HepG2 (cell line): ENCODE results near the gene CERS1. TPM values are rescaled to one million over a fixed set of nuclear protein-coding genes. Genes with fewer than 3 reads are reported as not detected.

Experiments used
- IRF1 ChIP-seq: sonication (generic); formaldehyde crosslinking; IDR thresholded peaks from 2 replicates; pipeline ENCODE4 v1.4.0; 2020; ENCODE audit warnings: low read depth, mild to moderate bottlenecking, missing genetic modification reagents
- KDM6A ChIP-seq: IDR thresholded peaks from 2 replicates; pipeline ENCODE4 v1.6.1; 2016; ENCODE audit warnings: low read depth
- KLF13 ChIP-seq: sonication (generic); formaldehyde crosslinking; IDR thresholded peaks from 2 replicates; pipeline ENCODE4 v1.4.0; 2020; ENCODE audit warnings: mild to moderate bottlenecking, missing genetic modification reagents
- KMT2A ChIP-seq: sonication (generic); formaldehyde crosslinking; IDR thresholded peaks from 2 replicates; pipeline ENCODE4 v1.4.0; 2020; ENCODE audit warnings: missing genetic modification reagents
- MED8 ChIP-seq: sonication (generic); formaldehyde crosslinking; IDR thresholded peaks from 2 replicates; pipeline ENCODE4 v1.8.1; 2023; ENCODE audit warnings: mild to moderate bottlenecking, missing genetic modification reagents; ENCODE audit not compliant: insufficient replicate concordance
- PRPF4 ChIP-seq: fragments of 200-400 bp; formaldehyde crosslinking; IDR thresholded peaks from 2 replicates; pipeline ENCODE4 v1.6.1; 2016; ENCODE audit warnings: low read length, low read depth; ENCODE audit not compliant: poor library complexity, severe bottlenecking
- RXRB ChIP-seq: IDR thresholded peaks from 2 replicates; pipeline ENCODE4 v1.6.1; 2016; ENCODE audit warnings: borderline replicate concordance, missing genetic modification reagents, missing compliant biosample characterization
- ZBTB43 ChIP-seq: sonication (generic); formaldehyde crosslinking; conservative IDR thresholded peaks from 2 replicates; pipeline ENCODE4 v1.4.0; 2020; ENCODE audit warnings: missing genetic modification reagents
- ZFP82 ChIP-seq: sonication (generic); formaldehyde crosslinking; IDR thresholded peaks from 2 replicates; pipeline ENCODE4 v1.5.1; 2020; ENCODE audit warnings: mild to moderate bottlenecking, missing genetic modification reagents, borderline replicate concordance
- ZNF275 ChIP-seq: sonication (generic); formaldehyde crosslinking; IDR thresholded peaks from 2 replicates; pipeline ENCODE4 v1.8.0; 2022; ENCODE audit warnings: missing genetic modification reagents, mild to moderate bottlenecking, inconsistent platforms, borderline replicate concordance
- ZNF678 ChIP-seq: sonication (generic); formaldehyde crosslinking; IDR thresholded peaks from 2 replicates; pipeline ENCODE4 v1.4.0; 2020; ENCODE audit warnings: mild to moderate bottlenecking, missing genetic modification reagents
- ZXDC ChIP-seq: sonication (generic); formaldehyde crosslinking; IDR thresholded peaks from 2 replicates; pipeline ENCODE4 v1.5.0; 2020; ENCODE audit warnings: mild to moderate bottlenecking, missing genetic modification reagents
- polyA plus RNA-seq, 8 experiments: library from polyadenylated mRNA; depleted of rRNA in 3 of 8; stranded (reverse) in 7 of 8; unstranded in 1 of 8; fragments of >200 nt; fragmentation: Illumina TruSeq in 4 of 8; extraction: Trizol in 4 of 8; gene quantifications; 2 replicates each; pipeline versions ENCODE4 v1.2.1 to v1.2.3, GENCODE V29; 2011 to 2016; ENCODE audit warnings: low read depth in 4 of 8, missing spikeins in 1 of 8, mixed read lengths in 1 of 8; ENCODE audit not compliant: insufficient read depth in 1 of 8
- total RNA-seq, 5 experiments: library from RNA; depleted of rRNA; stranded (reverse); fragments of >200 nt; fragmentation: Illumina TruSeq; extraction: Trizol; gene quantifications; 2 replicates each; pipeline ENCODE4 v1.2.3, GENCODE V29; 2016; ENCODE audit warnings: low read depth in 1 of 5
- TF ChIP-seq, protein P1 (sequence below): sonication (generic); formaldehyde crosslinking; IDR thresholded peaks from 2 replicates; pipeline ENCODE4 v1.5.0; 2020; ENCODE audit warnings: missing genetic modification reagents
- TF ChIP-seq, protein P2 (sequence below): sonication (generic); formaldehyde crosslinking; IDR thresholded peaks from 2 replicates; pipeline ENCODE4 v1.4.0; 2020; ENCODE audit warnings: missing genetic modification reagents
- TF ChIP-seq, protein P3 (sequence below): sonication (generic); formaldehyde crosslinking; IDR thresholded peaks from 2 replicates; pipeline ENCODE4 v1.4.0; 2020; ENCODE audit warnings: missing genetic modification reagents
- TF ChIP-seq, protein P4 (sequence below): sonication (generic); formaldehyde crosslinking; IDR thresholded peaks from 2 replicates; pipeline ENCODE4 v1.5.1; 2020; ENCODE audit warnings: missing genetic modification reagents, mild to moderate bottlenecking, borderline replicate concordance

The CERS1 gene
- total and polyA plus RNA-seq, 2 of the 13 experiments (the other 11 are each of a cell fraction or from before 2014, with no cell fraction given), result 4.6 to 9.8 TPM

- TF ChIP-seq ZBTB43 (CRISPR knock-in tag) (peak; percentile 24; the same call in 1 of the 2 replicates), ZXDC (peak; percentile 78; the same call in 1 of the 2 replicates), KMT2A (CRISPR knock-in tag) (no peak), MED8 (CRISPR knock-in tag) (peak; percentile 35), KLF13 (CRISPR knock-in tag) (no peak), PRPF4 (no peak), ZNF678 (peak; percentile 71; the same call in 1 of the 2 replicates), ZNF275 (peak; percentile 20; the same call in 1 of the 2 replicates), ZFP82 (peak; percentile 80; the same call in 1 of the 2 replicates), IRF1 (CRISPR knock-in tag) (no peak), KDM6A (no peak), RXRB (no peak)
- TF ChIP-seq, protein P1, sequence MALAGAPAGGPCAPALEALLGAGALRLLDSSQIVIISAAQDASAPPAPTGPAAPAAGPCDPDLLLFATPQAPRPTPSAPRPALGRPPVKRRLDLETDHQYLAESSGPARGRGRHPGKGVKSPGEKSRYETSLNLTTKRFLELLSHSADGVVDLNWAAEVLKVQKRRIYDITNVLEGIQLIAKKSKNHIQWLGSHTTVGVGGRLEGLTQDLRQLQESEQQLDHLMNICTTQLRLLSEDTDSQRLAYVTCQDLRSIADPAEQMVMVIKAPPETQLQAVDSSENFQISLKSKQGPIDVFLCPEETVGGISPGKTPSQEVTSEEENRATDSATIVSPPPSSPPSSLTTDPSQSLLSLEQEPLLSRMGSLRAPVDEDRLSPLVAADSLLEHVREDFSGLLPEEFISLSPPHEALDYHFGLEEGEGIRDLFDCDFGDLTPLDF (CRISPR knock-in tag), result peak; percentile 36; the same call in 1 of the 2 replicates
- TF ChIP-seq, protein P2, sequence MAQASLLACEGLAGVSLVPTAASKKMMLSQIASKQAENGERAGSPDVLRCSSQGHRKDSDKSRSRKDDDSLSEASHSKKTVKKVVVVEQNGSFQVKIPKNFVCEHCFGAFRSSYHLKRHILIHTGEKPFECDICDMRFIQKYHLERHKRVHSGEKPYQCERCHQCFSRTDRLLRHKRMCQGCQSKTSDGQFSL, result no peak
- TF ChIP-seq, protein P3, sequence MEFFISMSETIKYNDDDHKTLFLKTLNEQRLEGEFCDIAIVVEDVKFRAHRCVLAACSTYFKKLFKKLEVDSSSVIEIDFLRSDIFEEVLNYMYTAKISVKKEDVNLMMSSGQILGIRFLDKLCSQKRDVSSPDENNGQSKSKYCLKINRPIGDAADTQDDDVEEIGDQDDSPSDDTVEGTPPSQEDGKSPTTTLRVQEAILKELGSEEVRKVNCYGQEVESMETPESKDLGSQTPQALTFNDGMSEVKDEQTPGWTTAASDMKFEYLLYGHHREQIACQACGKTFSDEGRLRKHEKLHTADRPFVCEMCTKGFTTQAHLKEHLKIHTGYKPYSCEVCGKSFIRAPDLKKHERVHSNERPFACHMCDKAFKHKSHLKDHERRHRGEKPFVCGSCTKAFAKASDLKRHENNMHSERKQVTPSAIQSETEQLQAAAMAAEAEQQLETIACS (CRISPR knock-in tag), result peak; percentile 98
- TF ChIP-seq, protein P4, sequence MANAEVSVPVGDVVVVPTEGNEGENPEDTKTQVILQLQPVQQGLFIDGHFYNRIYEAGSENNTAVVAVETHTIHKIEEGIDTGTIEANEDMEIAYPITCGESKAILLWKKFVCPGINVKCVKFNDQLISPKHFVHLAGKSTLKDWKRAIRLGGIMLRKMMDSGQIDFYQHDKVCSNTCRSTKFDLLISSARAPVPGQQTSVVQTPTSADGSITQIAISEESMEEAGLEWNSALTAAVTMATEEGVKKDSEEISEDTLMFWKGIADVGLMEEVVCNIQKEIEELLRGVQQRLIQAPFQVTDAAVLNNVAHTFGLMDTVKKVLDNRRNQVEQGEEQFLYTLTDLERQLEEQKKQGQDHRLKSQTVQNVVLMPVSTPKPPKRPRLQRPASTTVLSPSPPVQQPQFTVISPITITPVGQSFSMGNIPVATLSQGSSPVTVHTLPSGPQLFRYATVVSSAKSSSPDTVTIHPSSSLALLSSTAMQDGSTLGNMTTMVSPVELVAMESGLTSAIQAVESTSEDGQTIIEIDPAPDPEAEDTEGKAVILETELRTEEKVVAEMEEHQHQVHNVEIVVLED (CRISPR knock-in tag), result peak; percentile 83
Observed at GRCh38 chr19:18831524-18832305, 64.2 kb downstream of the CERS1 start, which contains the start of gene UPF1 (continued).
